A549 (cell line): ENCODE measurements around the gene DXO. TPM values are rescaled to one million over a fixed set of nuclear protein-coding genes. Genes with fewer than 3 reads are reported as not detected.
"Not testable (repeated sequence)": the region's sequence is repeated elsewhere in the genome, so short reads cannot be mapped to it uniquely, and the experiment has no call there.

Source experiments
- ATAC-seq, 2 experiments: fragments of 200-7000 bp in 1 of 2; fragments of >200 bp in 1 of 2; cut with Nextera tagmentation in 1 of 2; cut with Tn5 transposase in 1 of 2; 3 replicates each; pipeline versions ENCODE4 v1.8.0 to v1.9.1; 2018 to 2020; ENCODE audit warnings: mild to moderate bottlenecking in 1 of 2, moderate library complexity in 1 of 2
- CTCF ChIA-PET: fragments of 300-600 bp; sonication (Branson Sonifier 250); formaldehyde crosslinking; extraction: SDS; loops from one replicate; lab custom pipeline; 2021; ENCODE audit warnings: antibody characterized with exemption, inconsistent platforms; lab: Yijun Ruan, JAX
- POLR2A ChIA-PET: fragments of 350-600 bp; formaldehyde crosslinking; extraction: SDS; loops from one replicate; lab custom pipeline; 2021; ENCODE audit warnings: antibody characterized with exemption, inconsistent platforms; lab: Yijun Ruan, JAX
- DNase-seq, 2 experiments: peaks; one replicate each; pipeline versions ENCODE4 v3.0.0 to v3.0.0-alpha.2; 2011 to 2016; ENCODE audit warnings: low read depth in 1 of 2, low spot score in 1 of 2
- FAIRE-seq: peaks from 2 replicates; lab custom pipeline; 2011; peaks lifted over from hg19 to GRCh38; lab: Jason Lieb, UNC
- H3K27ac ChIP-seq, 2 experiments: fragments of >200 bp; sonication (Bioruptor Twin); formaldehyde crosslinking; 3 replicates each; pipeline ENCODE4 v1.5.1; 2016 to 2017
- H3K4me1 ChIP-seq: fragments of >200 bp; sonication (Bioruptor Twin); formaldehyde crosslinking; 3 replicates; pipeline ENCODE4 v1.6.1; 2016
- H3K4me2 ChIP-seq: fragments of >200 bp; sonication (Bioruptor Twin); formaldehyde crosslinking; 3 replicates; pipeline ENCODE4 v1.6.1; 2016
- H3K4me3 ChIP-seq: fragments of >200 bp; sonication (Bioruptor Twin); formaldehyde crosslinking; 3 replicates; pipeline ENCODE4 v1.5.1; 2016
- H3K9me3 ChIP-seq: fragments of >200 bp; sonication (Bioruptor Twin); formaldehyde crosslinking; 3 replicates; pipeline ENCODE4 v1.6.1; 2016
- BCL3 ChIP-seq: fragments of >200 bp; sonication (Bioruptor Twin); formaldehyde crosslinking; IDR thresholded peaks from 3 replicates; pipeline ENCODE4 v1.6.1; 2016
- CHD2 ChIP-seq: fragments of 150-350 bp; IDR thresholded peaks from 2 replicates; pipeline ENCODE4 v1.6.1; 2014; ENCODE audit warnings: low read length; ENCODE audit not compliant: partially characterized antibody
- EHF ChIP-seq: fragments of 250-450 bp; sonication (Bioruptor Pico); IDR thresholded peaks from 2 replicates; pipeline ENCODE4 v1.5.0; 2020; ENCODE audit warnings: mild to moderate bottlenecking
- EHMT2 ChIP-seq: fragments of 200-600 bp; sonication (generic); IDR thresholded peaks from 2 replicates; pipeline ENCODE4 v1.6.1; 2016; ENCODE audit warnings: antibody characterized with exemption, low read depth, mild to moderate bottlenecking, moderate library complexity
- ESRRA ChIP-seq: fragments of 150-350 bp; IDR thresholded peaks from 2 replicates; pipeline ENCODE4 v1.6.1; 2014; ENCODE audit warnings: mild to moderate bottlenecking, low read length, borderline replicate concordance
- FOXS1 ChIP-seq: fragments of 250-450 bp; sonication (Bioruptor Pico); IDR thresholded peaks from 2 replicates; pipeline ENCODE4 v1.5.0; 2020; ENCODE audit warnings: mild to moderate bottlenecking, moderate library complexity
- HDAC2 ChIP-seq: fragments of 200-600 bp; sonication (generic); IDR thresholded peaks from 2 replicates; pipeline ENCODE4 v1.6.1; 2016
- HOXA7 ChIP-seq: fragments of 250-450 bp; sonication (Bioruptor Pico); IDR thresholded peaks from 2 replicates; pipeline ENCODE4 v1.5.0; 2020; ENCODE audit warnings: mild to moderate bottlenecking, moderate library complexity
- HOXB5 ChIP-seq: fragments of 250-450 bp; sonication (Bioruptor Pico); IDR thresholded peaks from 2 replicates; pipeline ENCODE4 v1.5.0; 2020; ENCODE audit warnings: mild to moderate bottlenecking, moderate library complexity
- KDM1A ChIP-seq: fragments of 200-600 bp; sonication (generic); IDR thresholded peaks from 2 replicates; pipeline ENCODE4 v1.6.1; 2016; ENCODE audit warnings: low read depth, mild to moderate bottlenecking
- MAZ ChIP-seq: fragments of 150-350 bp; IDR thresholded peaks from 2 replicates; pipeline ENCODE4 v1.6.1; 2014; ENCODE audit warnings: antibody characterized with exemption, low read depth, low read length, borderline replicate concordance
- NPAS2 ChIP-seq: fragments of 250-450 bp; sonication (Bioruptor Pico); IDR thresholded peaks from 2 replicates; pipeline ENCODE4 v1.8.0; 2022; ENCODE audit warnings: mild to moderate bottlenecking, moderate library complexity, borderline replicate concordance
- POLR2AphosphoS2 ChIP-seq: conservative IDR thresholded peaks from 2 replicates; pipeline ENCODE4 v1.6.1; 2012; ENCODE audit warnings: low read length, improper control_type of control experiment, inconsistent platforms
- RCOR1 ChIP-seq: fragments of 150-350 bp; IDR thresholded peaks from 2 replicates; pipeline ENCODE4 v1.6.1; 2014; ENCODE audit warnings: antibody characterized with exemption, low read length, low read depth
- RFX5 ChIP-seq: fragments of 450-650 bp; IDR thresholded peaks from 2 replicates; pipeline ENCODE4 v1.7.1; 2014; ENCODE audit warnings: antibody characterized with exemption, mild to moderate bottlenecking, moderate library complexity
- RNF2 ChIP-seq: fragments of 200-600 bp; sonication (generic); IDR thresholded peaks from 2 replicates; pipeline ENCODE4 v1.6.1; 2016; ENCODE audit warnings: low read depth, mild to moderate bottlenecking, antibody characterized with exemption, moderate library complexity, borderline replicate concordance
- SMC3 ChIP-seq: fragments of >200 bp; sonication (Bioruptor Twin); formaldehyde crosslinking; IDR thresholded peaks from 3 replicates; pipeline ENCODE4 v1.6.1; 2018; ENCODE audit warnings: inconsistent platforms
- TFCP2L1 ChIP-seq: fragments of 250-450 bp; sonication (Bioruptor Pico); IDR thresholded peaks from 2 replicates; pipeline ENCODE4 v1.5.0; 2021; ENCODE audit warnings: mild to moderate bottlenecking
- TP53 ChIP-seq: fragments of 250-450 bp; sonication (Bioruptor Pico); IDR thresholded peaks from 2 replicates; pipeline ENCODE4 v1.5.0; 2021; ENCODE audit warnings: mild to moderate bottlenecking, moderate library complexity
- USF2 ChIP-seq: fragments of 450-650 bp; IDR thresholded peaks from 2 replicates; pipeline ENCODE4 v1.6.1; 2014; ENCODE audit warnings: antibody characterized with exemption
- ZC3H11A ChIP-seq: fragments of 450-650 bp; IDR thresholded peaks from 2 replicates; pipeline ENCODE4 v1.6.1; 2014; ENCODE audit warnings: antibody characterized with exemption, mild to moderate bottlenecking
- WGBS: methylation state at CpG from one replicate; pipeline ENCODE4 v1.1.6; 2017; ENCODE audit errors: missing lambda C conversion rate; 5-methylcytosine and 5-hydroxymethylcytosine counted together
- polyA plus RNA-seq, 4 experiments: library from polyadenylated mRNA; depleted of rRNA in 3 of 4; stranded (reverse); fragments of >200 nt; fragmentation: RNase III in 1 of 4; extraction: RNeasy Plus Mini Kit Qiagen cat#74134 plus additional on column Dnase treatment in 1 of 4; gene quantifications; 2 replicates in 3 of 4; 3 replicates in 1 of 4; pipeline ENCODE4 v1.2.3, GENCODE V29; 2011 to 2017
- TF ChIP-seq, protein P1 (sequence below): IDR thresholded peaks from 2 replicates; pipeline ENCODE4 v1.6.1; 2012
- TF ChIP-seq, protein P2 (sequence below): fragments of >200 bp; sonication (Bioruptor Twin); formaldehyde crosslinking; IDR thresholded peaks from 2 replicates; pipeline ENCODE4 v1.6.1; 2016
- TF ChIP-seq, protein P3 (sequence below): fragments of 150-350 bp; IDR thresholded peaks from 2 replicates; pipeline ENCODE4 v1.6.1; 2014; ENCODE audit warnings: low read depth, mild to moderate bottlenecking, low read length

DXO gene
- polyA plus RNA-seq, 2 of the 4 experiments (the other 2 are of a cell fraction): 12.7 to 15.6 TPM

DNA sequence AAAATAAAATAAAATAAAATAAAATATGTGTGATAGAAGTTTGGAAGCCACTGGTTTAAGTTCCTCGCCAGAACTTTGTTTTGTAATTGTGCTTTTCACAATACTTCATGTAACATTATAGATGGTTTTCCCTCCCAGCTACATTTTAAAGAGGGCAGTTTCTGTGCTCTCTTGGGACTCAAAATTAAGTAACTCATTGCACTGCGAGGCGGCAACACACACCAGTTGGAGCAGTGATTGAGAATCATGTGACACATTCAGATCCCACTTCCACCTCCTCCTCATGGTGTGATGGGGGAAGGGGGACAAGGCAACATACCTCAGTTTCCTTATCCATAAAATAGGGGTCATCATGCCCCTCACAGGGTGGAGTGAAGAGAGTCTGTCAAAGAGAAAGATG lies 36.9 kb downstream of the DXO start (continued):
- no peak for TF ChIP-seq USF2
- TF ChIP-seq RCOR1: no peak
- TF ChIP-seq FOXS1 (CRISPR knock-in tag): no peak
- no peak for TF ChIP-seq KDM1A
- TF ChIP-seq EHF (CRISPR knock-in tag): no peak
- no peak for TF ChIP-seq RNF2
- TF ChIP-seq, protein P1, sequence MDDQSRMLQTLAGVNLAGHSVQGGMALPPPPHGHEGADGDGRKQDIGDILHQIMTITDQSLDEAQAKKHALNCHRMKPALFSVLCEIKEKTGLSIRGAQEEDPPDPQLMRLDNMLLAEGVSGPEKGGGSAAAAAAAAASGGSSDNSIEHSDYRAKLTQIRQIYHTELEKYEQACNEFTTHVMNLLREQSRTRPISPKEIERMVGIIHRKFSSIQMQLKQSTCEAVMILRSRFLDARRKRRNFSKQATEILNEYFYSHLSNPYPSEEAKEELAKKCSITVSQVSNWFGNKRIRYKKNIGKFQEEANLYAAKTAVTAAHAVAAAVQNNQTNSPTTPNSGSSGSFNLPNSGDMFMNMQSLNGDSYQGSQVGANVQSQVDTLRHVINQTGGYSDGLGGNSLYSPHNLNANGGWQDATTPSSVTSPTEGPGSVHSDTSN: no peak
- TF ChIP-seq HDAC2: no peak
- no peak for TF ChIP-seq RFX5
- no peak for TF ChIP-seq TP53 (CRISPR knock-in tag)
- no peak for TF ChIP-seq ZC3H11A
- no peak for TF ChIP-seq TFCP2L1

GRCh38 chr6:31933537-31933936 lies 38.4 kb downstream of the DXO start:
- Histone ChIP-seq H3K4me2 (no peak overlapping the region), H3K27ac (no peak overlapping the region), H3K4me3 (no peak overlapping the region), H3K4me1 (no peaks in the 10 kb centered on the region; the same call in 2 of the 3 replicates), H3K9me3 (no peaks in the 10 kb centered on the region)
- DNase-seq: no peak
- POLR2A ChIA-PET: no interaction called here
- CTCF ChIA-PET: no interaction called here
- no peak; a peak in 1 of 6 replicates for ATAC-seq
- WGBS: 45% methylated on average over 4 of the region's 19 CpGs
- TF ChIP-seq ZC3H11A: no peak
- no peak for TF ChIP-seq ESRRA
- no peak for TF ChIP-seq CHD2
- no peak for TF ChIP-seq MAZ
- TF ChIP-seq HDAC2: no peak
- TF ChIP-seq, protein P2, sequence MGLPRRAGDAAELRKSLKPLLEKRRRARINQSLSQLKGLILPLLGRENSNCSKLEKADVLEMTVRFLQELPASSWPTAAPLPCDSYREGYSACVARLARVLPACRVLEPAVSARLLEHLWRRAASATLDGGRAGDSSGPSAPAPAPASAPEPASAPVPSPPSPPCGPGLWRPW: no peak
- TF ChIP-seq EHF (CRISPR knock-in tag): no peak
- TF ChIP-seq, protein P3, sequence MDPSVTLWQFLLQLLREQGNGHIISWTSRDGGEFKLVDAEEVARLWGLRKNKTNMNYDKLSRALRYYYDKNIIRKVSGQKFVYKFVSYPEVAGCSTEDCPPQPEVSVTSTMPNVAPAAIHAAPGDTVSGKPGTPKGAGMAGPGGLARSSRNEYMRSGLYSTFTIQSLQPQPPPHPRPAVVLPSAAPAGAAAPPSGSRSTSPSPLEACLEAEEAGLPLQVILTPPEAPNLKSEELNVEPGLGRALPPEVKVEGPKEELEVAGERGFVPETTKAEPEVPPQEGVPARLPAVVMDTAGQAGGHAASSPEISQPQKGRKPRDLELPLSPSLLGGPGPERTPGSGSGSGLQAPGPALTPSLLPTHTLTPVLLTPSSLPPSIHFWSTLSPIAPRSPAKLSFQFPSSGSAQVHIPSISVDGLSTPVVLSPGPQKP: no peak
- TF ChIP-seq BCL3: no peak
- TF ChIP-seq EHMT2: no peak
- TF ChIP-seq HOXB5 (CRISPR knock-in tag): no peak
- no peak for TF ChIP-seq HOXA7 (CRISPR knock-in tag)
- TF ChIP-seq SMC3: no peak
- TF ChIP-seq POLR2AphosphoS2: no peak
- no peak for TF ChIP-seq NPAS2 (CRISPR knock-in tag)
- TF ChIP-seq USF2: no peak
- FAIRE-seq: no peak

- H3K4me2 ChIP-seq, H3K4me1 ChIP-seq, CTCF ChIA-PET, DNase-seq, H3K4me3 ChIP-seq, H3K9me3 ChIP-seq, ATAC-seq, FAIRE-seq, POLR2A ChIA-PET, H3K27ac ChIP-seq: not testable (repeated sequence)
- 92% methylated on average over 10 of the region's 32 CpGs for WGBS
Measured at GRCh38 chr6:31932137-31932536, 39.8 kb downstream of the DXO start.
